ENCODE measurements around the gene ICE2. TPM values are rescaled to one million over a fixed set of nuclear protein-coding genes. Genes with fewer than 3 reads are reported as not detected.

Gene ICE2
- total and polyA plus RNA-seq, 4 donors = 5.7 to 26.6 (median 16.8) TPM

DNA sequence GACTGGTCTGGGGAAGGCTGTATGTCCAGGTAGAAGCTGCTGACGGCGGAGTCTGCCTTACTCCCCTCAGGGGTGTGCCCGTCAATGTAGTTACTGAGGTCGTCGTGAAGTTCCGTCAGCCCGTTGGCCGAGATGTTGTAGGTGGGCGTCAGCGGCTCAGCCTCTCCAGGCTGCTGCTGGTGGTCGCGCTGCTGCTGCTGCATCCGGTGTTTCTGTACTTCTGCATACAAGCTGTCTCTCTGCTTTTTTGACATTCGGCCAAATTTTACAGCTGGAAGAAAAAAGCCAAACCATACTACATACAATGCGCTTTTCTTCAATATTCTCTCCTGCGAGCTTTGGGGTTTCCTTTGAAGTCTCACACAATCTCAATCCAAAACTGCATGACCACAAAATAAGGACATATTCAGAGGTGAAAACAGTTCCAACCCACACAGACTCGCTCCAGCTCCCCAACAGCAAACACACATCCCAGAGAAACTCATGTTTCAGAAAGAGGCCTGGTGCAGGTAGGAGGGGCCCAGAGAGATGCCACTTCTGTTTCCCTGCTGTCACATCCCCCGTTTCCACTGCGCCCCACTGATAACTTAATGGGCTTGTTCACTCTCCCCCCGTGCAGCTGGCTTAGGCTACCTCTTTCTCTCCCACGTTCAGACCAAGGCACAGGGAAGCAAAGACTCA, 32.5 kb upstream of the ICE2 start:
- Histone ChIP-seq H3K9me3 (ENCODE audit: control insufficient read depth in 4 of 4, low read length in 3 of 4) (no peaks in the 10 kb centered on the region), H3K27ac (ENCODE audit: low read depth in 1 of 2, low read length in 2 of 2) (no peak overlapping the region), H3K27me3 (ENCODE audit: control insufficient read depth in 4 of 4, insufficient read depth in 4 of 4, low read length in 3 of 4) (no peaks in the 10 kb centered on the region), H3K4me3 (ENCODE audit: low read depth in 1 of 3, low read length in 3 of 3) (no peak overlapping the region), H3K4me1 (ENCODE audit: control insufficient read depth in 4 of 4, insufficient read depth in 4 of 4, low read length in 3 of 4) (peaks cover 0 to 3% (median 0%) of the 10 kb centered on the region in 4 donors), H3K36me3 (ENCODE audit: control insufficient read depth in 4 of 4, insufficient read depth in 3 of 4, low read depth in 1 of 4, low read length in 3 of 4) (peaks cover 14 to 39% (median 26%) of the 10 kb centered on the region in 4 donors), H3K9ac (ENCODE audit: low read depth in 1 of 2, low read length in 2 of 2) (no peak overlapping the region)
- TF ChIP-seq HNF4G (IDR thresholded peaks at IDR 0.05) (no peak), TAF1 (conservative IDR thresholded peaks at IDR 0.05) (no peak), RAD21 (IDR thresholded peaks at IDR 0.05) (no peak), JUND (IDR thresholded peaks at IDR 0.05) (no peak), EGR1 (IDR thresholded peaks at IDR 0.05; ENCODE audit: low read depth in 2 of 2) (no peak), NR2F2 (IDR thresholded peaks at IDR 0.05) (no peak), FOXA1 (IDR thresholded peaks at IDR 0.05) (no peak), GABPA (IDR thresholded peaks at IDR 0.05 in 1 of 2, conservative IDR thresholded peaks at IDR 0.05 in 1 of 2) (no peak), RXRA (IDR thresholded peaks at IDR 0.05) (no peak), SP1 (IDR thresholded peaks at IDR 0.05) (no peak), HNF4A (conservative IDR thresholded peaks at IDR 0.05) (no peak)
- TF ChIP-seq, protein P1, sequence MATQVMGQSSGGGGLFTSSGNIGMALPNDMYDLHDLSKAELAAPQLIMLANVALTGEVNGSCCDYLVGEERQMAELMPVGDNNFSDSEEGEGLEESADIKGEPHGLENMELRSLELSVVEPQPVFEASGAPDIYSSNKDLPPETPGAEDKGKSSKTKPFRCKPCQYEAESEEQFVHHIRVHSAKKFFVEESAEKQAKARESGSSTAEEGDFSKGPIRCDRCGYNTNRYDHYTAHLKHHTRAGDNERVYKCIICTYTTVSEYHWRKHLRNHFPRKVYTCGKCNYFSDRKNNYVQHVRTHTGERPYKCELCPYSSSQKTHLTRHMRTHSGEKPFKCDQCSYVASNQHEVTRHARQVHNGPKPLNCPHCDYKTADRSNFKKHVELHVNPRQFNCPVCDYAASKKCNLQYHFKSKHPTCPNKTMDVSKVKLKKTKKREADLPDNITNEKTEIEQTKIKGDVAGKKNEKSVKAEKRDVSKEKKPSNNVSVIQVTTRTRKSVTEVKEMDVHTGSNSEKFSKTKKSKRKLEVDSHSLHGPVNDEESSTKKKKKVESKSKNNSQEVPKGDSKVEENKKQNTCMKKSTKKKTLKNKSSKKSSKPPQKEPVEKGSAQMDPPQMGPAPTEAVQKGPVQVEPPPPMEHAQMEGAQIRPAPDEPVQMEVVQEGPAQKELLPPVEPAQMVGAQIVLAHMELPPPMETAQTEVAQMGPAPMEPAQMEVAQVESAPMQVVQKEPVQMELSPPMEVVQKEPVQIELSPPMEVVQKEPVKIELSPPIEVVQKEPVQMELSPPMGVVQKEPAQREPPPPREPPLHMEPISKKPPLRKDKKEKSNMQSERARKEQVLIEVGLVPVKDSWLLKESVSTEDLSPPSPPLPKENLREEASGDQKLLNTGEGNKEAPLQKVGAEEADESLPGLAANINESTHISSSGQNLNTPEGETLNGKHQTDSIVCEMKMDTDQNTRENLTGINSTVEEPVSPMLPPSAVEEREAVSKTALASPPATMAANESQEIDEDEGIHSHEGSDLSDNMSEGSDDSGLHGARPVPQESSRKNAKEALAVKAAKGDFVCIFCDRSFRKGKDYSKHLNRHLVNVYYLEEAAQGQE (IDR thresholded peaks at IDR 0.05) = no peak
- TF ChIP-seq, protein P2, sequence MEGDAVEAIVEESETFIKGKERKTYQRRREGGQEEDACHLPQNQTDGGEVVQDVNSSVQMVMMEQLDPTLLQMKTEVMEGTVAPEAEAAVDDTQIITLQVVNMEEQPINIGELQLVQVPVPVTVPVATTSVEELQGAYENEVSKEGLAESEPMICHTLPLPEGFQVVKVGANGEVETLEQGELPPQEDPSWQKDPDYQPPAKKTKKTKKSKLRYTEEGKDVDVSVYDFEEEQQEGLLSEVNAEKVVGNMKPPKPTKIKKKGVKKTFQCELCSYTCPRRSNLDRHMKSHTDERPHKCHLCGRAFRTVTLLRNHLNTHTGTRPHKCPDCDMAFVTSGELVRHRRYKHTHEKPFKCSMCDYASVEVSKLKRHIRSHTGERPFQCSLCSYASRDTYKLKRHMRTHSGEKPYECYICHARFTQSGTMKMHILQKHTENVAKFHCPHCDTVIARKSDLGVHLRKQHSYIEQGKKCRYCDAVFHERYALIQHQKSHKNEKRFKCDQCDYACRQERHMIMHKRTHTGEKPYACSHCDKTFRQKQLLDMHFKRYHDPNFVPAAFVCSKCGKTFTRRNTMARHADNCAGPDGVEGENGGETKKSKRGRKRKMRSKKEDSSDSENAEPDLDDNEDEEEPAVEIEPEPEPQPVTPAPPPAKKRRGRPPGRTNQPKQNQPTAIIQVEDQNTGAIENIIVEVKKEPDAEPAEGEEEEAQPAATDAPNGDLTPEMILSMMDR (IDR thresholded peaks at IDR 0.05; ENCODE audit: low read depth, low read length, missing input control) = no peak
- TF ChIP-seq, protein P3, sequence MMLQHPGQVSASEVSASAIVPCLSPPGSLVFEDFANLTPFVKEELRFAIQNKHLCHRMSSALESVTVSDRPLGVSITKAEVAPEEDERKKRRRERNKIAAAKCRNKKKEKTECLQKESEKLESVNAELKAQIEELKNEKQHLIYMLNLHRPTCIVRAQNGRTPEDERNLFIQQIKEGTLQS (IDR thresholded peaks at IDR 0.05) = no peak
- TF ChIP-seq, protein P4, sequence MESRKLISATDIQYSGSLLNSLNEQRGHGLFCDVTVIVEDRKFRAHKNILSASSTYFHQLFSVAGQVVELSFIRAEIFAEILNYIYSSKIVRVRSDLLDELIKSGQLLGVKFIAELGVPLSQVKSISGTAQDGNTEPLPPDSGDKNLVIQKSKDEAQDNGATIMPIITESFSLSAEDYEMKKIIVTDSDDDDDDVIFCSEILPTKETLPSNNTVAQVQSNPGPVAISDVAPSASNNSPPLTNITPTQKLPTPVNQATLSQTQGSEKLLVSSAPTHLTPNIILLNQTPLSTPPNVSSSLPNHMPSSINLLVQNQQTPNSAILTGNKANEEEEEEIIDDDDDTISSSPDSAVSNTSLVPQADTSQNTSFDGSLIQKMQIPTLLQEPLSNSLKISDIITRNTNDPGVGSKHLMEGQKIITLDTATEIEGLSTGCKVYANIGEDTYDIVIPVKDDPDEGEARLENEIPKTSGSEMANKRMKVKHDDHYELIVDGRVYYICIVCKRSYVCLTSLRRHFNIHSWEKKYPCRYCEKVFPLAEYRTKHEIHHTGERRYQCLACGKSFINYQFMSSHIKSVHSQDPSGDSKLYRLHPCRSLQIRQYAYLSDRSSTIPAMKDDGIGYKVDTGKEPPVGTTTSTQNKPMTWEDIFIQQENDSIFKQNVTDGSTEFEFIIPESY (IDR thresholded peaks at IDR 0.05) = no peak
- DNase-seq (ENCODE audit: low spot score) = no peak
- 88% methylated on average over 21 of the region's 21 CpGs for WGBS

DNA sequence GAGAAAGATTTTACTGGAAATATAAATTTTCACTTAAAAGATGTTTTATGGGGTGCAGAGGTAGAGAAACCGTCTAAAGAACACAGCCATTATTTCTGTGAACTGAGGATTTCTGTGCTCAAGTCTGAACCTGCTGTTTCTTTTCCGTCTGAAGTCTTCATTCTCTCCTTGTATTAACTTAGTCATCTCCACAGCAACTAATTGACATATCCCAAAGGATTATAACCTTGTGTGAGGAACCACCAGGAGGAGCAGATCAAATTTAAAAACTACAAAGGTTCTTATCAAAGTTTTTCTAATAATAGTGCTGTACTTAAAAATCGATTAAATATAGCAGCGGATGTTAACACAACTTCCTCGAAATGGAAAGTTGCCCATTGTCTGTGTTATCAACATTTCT, 31.1 kb upstream of the ICE2 start:
- Histone ChIP-seq H3K4me1 (ENCODE audit: control insufficient read depth in 4 of 4, insufficient read depth in 4 of 4, low read length in 3 of 4) (peaks cover 0 to 3% (median 0%) of the 10 kb centered on the region in 4 donors), H3K4me3 (ENCODE audit: low read depth in 1 of 3, low read length in 3 of 3) (no peak overlapping the region), H3K36me3 (ENCODE audit: control insufficient read depth in 4 of 4, insufficient read depth in 3 of 4, low read depth in 1 of 4, low read length in 3 of 4) (peaks cover 14 to 43% (median 33%) of the 10 kb centered on the region in 4 donors), H3K27me3 (ENCODE audit: control insufficient read depth in 4 of 4, insufficient read depth in 4 of 4, low read length in 3 of 4) (no peaks in the 10 kb centered on the region), H3K9ac (ENCODE audit: low read depth in 1 of 2, low read length in 2 of 2) (no peak overlapping the region), H3K9me3 (ENCODE audit: control insufficient read depth in 4 of 4, low read length in 3 of 4) (no peaks in the 10 kb centered on the region), H3K27ac (ENCODE audit: low read depth in 1 of 2, low read length in 2 of 2) (no peak overlapping the region)
- TF ChIP-seq, protein P2 (IDR thresholded peaks at IDR 0.05; ENCODE audit: low read depth, low read length, missing input control) = no peak
- TF ChIP-seq NR2F2 (IDR thresholded peaks at IDR 0.05) (no peak), HNF4G (IDR thresholded peaks at IDR 0.05) (no peak), JUND (IDR thresholded peaks at IDR 0.05) (no peak), GABPA (IDR thresholded peaks at IDR 0.05 in 1 of 2, conservative IDR thresholded peaks at IDR 0.05 in 1 of 2) (no peak), FOXA1 (IDR thresholded peaks at IDR 0.05) (no peak), HNF4A (conservative IDR thresholded peaks at IDR 0.05) (no peak), EGR1 (IDR thresholded peaks at IDR 0.05; ENCODE audit: low read depth in 2 of 2) (no peak), SP1 (IDR thresholded peaks at IDR 0.05) (no peak), YY1 (IDR thresholded peaks at IDR 0.05) (no peak)
- TF ChIP-seq, protein P4 (IDR thresholded peaks at IDR 0.05) = no peak
- no peak for DNase-seq (ENCODE audit: low spot score)
- WGBS = 61% methylated on average over 5 of the region's 5 CpGs

Data from liver (tissue), 9 donors.